GM12875 (cell line): ENCODE results near the gene ARHGAP28.
"Not testable (repeated sequence)": the region's sequence is repeated elsewhere in the genome, so short reads cannot be mapped to it uniquely, and the experiment has no call there.

ENCODE experiments used
- H3K4me3 ChIP-seq: one replicate; pipeline ENCODE4 v1.5.1; 2011; ENCODE audit warnings: low read depth, low read length, control low read depth
- TF ChIP-seq, protein P1 (sequence below): IDR thresholded peaks from 2 replicates; pipeline ENCODE4 v1.5.1; 2011; ENCODE audit warnings: low read depth, mild to moderate bottlenecking, control low read depth, inconsistent platforms, low read length, moderate library complexity, borderline replicate concordance; ENCODE audit not compliant: insufficient read depth

The ARHGAP28 gene

DNA sequence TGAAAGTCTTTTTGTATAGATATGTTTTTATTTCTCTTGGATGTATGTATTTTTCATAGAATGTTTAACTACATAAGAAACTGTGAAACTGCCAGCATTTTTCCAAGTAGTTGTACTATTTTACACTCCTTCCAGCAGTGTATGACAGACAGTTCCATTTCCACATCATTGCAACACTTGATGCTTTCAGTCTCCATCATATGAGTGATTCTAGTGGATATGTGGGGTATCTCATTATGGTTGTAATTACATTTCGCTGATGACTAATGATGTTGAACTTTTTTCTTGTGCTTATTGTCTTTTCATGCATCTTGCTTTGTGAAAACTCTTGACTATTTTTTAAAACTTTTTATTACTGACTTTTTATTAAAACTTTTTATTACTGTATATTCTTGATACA lies 101.4 kb downstream of the ARHGAP28 start:
- TF ChIP-seq, protein P1, sequence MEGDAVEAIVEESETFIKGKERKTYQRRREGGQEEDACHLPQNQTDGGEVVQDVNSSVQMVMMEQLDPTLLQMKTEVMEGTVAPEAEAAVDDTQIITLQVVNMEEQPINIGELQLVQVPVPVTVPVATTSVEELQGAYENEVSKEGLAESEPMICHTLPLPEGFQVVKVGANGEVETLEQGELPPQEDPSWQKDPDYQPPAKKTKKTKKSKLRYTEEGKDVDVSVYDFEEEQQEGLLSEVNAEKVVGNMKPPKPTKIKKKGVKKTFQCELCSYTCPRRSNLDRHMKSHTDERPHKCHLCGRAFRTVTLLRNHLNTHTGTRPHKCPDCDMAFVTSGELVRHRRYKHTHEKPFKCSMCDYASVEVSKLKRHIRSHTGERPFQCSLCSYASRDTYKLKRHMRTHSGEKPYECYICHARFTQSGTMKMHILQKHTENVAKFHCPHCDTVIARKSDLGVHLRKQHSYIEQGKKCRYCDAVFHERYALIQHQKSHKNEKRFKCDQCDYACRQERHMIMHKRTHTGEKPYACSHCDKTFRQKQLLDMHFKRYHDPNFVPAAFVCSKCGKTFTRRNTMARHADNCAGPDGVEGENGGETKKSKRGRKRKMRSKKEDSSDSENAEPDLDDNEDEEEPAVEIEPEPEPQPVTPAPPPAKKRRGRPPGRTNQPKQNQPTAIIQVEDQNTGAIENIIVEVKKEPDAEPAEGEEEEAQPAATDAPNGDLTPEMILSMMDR = no peak
- H3K4me3 ChIP-seq = no peak overlapping the region

DNA sequence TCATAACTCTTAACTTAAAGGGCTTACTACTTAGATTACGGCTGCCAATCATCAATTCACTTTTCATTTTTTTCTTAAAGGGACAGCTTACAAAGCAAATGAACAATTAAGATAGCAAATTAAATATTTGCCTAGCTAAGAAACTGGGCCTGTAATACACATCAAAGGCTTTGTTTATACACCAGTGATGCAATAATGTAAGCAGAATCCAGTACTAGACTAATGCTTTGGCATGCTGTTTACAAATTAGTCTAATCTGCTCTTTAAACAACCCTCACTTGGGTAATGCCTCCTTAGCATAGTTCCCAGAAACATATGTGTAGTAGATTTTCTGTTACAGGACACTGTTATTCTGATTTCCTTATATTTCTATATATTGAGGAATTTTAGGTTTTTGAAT lies 105.8 kb downstream of the ARHGAP28 start:
- H3K4me3 ChIP-seq = no peak overlapping the region
- TF ChIP-seq, protein P1 = no peak

DNA sequence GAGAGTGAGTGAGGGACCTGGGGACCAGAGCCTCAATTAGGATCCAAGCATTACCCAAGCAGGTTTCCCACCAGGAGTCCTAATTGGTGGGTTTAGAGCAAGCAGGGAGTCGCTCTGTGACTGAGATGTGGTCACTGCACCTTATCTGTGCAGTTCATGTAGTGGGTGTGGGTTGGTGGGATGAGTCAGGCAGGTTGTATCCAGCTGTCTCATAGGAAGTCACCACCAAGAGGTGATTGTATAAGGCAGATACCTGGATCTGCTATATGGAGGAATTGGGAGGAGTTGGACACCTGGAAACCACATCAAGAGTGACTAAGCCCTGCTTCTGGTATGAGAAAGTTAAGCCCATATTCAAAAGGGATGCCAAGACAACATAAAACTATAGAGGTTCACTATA lies 106.8 kb downstream of the ARHGAP28 start:
- TF ChIP-seq, protein P1 = no peak
- H3K4me3 ChIP-seq = no peak overlapping the region

DNA sequence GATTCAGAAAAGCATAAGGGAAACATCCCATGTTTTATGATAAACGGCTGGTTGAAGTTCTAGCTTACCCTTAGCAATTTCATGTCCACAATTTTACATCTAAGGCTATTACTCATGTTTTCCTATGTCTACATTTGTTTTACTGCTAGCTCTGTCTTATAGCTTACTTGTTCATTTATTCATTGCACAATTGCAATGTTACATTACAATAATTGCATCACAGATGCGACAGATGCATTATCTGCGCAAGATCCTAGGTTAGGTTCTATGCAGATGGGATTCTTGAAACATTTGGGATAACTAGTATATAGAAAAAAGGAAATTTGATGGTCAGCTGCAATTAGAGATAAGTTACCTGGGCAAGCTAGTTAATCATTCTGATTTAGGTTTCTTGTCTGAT lies 108.4 kb downstream of the ARHGAP28 start:
- H3K4me3 ChIP-seq = no peak overlapping the region
- TF ChIP-seq, protein P1 = no peak

DNA sequence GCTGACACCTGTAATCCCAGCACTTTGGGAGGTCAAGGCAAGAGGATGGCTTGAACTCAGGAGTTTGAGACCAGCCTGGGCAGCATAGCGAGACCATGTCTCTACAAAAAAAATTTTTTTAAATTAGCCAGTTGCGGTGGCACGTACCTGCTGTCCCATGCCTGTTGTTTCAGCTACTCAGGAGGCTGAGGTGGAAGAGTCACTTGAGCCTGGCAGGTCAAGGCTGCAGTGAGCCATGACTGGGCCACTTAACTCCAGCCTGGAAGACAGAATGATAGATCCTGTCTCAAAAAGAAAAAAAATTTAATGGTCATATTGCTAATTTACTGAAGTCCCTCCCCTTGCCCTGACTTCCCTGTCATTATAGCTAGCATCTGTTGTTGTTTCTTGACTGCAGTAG lies 112.6 kb downstream of the ARHGAP28 start:
- H3K4me3 ChIP-seq = no peak overlapping the region
- TF ChIP-seq, protein P1 = no peak

DNA sequence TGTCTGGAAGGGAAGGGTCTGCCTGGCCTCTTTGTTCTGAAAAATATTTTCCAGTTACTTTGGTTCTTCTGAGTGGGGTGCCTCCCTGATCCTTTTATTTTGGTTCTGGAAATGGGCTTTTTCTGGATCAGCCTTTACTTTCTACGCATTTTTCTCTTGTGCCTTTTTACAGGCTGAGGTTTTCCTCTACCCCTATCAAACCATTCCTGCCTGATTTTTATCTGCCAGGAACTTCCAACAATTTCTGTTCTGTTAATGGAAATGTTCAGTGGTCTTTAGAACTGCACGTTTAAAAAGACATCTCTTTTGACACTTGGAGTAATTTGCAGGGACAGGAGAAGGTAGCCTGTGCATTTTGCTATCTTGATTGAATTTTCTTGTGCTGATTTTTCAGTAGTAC lies 113.8 kb downstream of the ARHGAP28 start:
- TF ChIP-seq, protein P1 = no peak
- no peak overlapping the region for H3K4me3 ChIP-seq

DNA sequence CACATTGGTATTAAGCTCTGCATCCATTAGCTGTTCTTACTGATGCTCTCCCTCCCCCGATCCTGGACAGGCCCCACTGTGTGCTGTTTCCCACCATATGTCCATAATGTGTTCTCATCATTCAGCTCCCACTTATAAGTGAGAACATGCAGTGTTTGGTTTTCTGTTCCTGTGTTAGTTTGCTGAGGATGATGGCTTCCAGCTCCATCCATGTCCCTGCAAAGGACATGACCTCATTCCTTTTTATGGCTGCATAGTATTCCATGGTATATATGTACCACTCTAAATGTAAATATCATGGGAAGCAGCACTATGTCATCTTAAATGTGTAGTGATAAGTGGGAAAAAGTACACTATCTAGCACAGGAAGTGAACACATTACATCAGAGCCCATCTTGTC lies 116.0 kb downstream of the ARHGAP28 start:
- not testable (repeated sequence) for H3K4me3 ChIP-seq

DNA sequence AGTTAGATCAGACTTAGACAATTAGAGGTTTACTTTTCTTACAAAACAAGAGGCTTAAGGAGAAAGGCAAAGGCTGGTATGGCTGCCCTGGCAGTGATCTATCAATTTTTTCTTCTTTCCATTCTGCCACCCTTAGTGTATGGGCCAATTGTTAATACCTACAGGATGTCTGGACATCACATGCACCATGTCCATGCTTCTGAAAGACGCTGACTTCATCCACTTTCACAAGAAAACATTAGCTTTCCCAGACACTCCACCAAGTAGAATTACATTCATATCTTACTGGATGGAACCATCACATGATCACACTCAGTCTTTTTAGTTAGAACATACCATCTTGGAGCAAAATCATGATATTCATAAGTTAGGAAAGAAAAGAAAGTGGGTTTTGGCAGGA lies 120.9 kb downstream of the ARHGAP28 start:
- TF ChIP-seq, protein P1 = no peak
- no peak overlapping the region for H3K4me3 ChIP-seq
